IMR-90 (cell line): ENCODE measurements around the gene PLA2G2A. TPM values are rescaled to one million over a fixed set of nuclear protein-coding genes. Genes with fewer than 3 reads are reported as not detected.

Experiments
- ATAC-seq: fragments of 200-7000 bp; cut with Tn5 transposase; 2 replicates; pipeline ENCODE4 v1.9.1; 2020; ENCODE audit warnings: low read depth, mild to moderate bottlenecking, moderate library complexity
- BruUV-seq: library from RNA; stranded (reverse); fragments of 400-500 nt; replicated peaks from 2 replicates; lab custom pipeline; 2021; lab: Mats Ljungman, UMichigan
- CTCF ChIA-PET: fragments of 300-600 bp; formaldehyde crosslinking; extraction: SDS; loops from one replicate; lab custom pipeline; 2021; ENCODE audit warnings: antibody characterized with exemption; lab: Yijun Ruan, JAX
- POLR2A ChIA-PET: fragments of 300-600 bp; sonication (Branson Sonifier 250); formaldehyde crosslinking; loops from one replicate; lab custom pipeline; 2022; ENCODE audit warnings: antibody characterized with exemption; ENCODE audit not compliant: unreplicated experiment; lab: Charles Lee
- DNase-seq: peaks from one replicate; pipeline ENCODE4 v3.0.0; 2013
- H2AFZ ChIP-seq: replicated peaks from 2 replicates; pipeline ENCODE3; 2013; ENCODE audit warnings: low read length, mild to moderate bottlenecking; ENCODE audit not compliant: poor library complexity
- H2AK5ac ChIP-seq: 2 replicates; pipeline ENCODE4 v1.6.1; 2013; ENCODE audit warnings: low read depth, low read length, inconsistent platforms
- H2AK9ac ChIP-seq: replicated peaks from 2 replicates; pipeline ENCODE3; 2013; ENCODE audit warnings: mild to moderate bottlenecking, low read depth, low read length, moderate library complexity; ENCODE audit not compliant: poor library complexity
- H2BK120ac ChIP-seq: 2 replicates; pipeline ENCODE4 v1.6.1; 2013; ENCODE audit warnings: low read depth, low read length, inconsistent platforms
- H2BK15ac ChIP-seq: 3 replicates; pipeline ENCODE4 v1.6.1; 2013; ENCODE audit warnings: low read depth, low read length, inconsistent platforms
- H2BK20ac ChIP-seq: 2 replicates; pipeline ENCODE4 v1.6.1; 2013; ENCODE audit warnings: low read depth, mild to moderate bottlenecking, inconsistent platforms, low read length, moderate library complexity
- H2BK5ac ChIP-seq: 2 replicates; pipeline ENCODE4 v1.6.1; 2013; ENCODE audit warnings: mild to moderate bottlenecking, low read depth, low read length, inconsistent platforms; ENCODE audit not compliant: poor library complexity, severe bottlenecking
- H3K14ac ChIP-seq: replicated peaks from 2 replicates; pipeline ENCODE4 v1.6.1; 2013; ENCODE audit warnings: low read depth, low read length, inconsistent platforms
- H3K18ac ChIP-seq: 2 replicates; pipeline ENCODE4 v1.6.1; 2013; ENCODE audit warnings: low read depth, low read length, control low read depth
- H3K23ac ChIP-seq: 2 replicates; pipeline ENCODE4 v1.6.1; 2013; ENCODE audit warnings: low read depth, low read length, inconsistent platforms
- H3K27ac ChIP-seq: 2 replicates; pipeline ENCODE4 v1.5.1; 2013; ENCODE audit warnings: mild to moderate bottlenecking, control low read depth, low read length; ENCODE audit not compliant: insufficient read depth
- H3K27me3 ChIP-seq: 2 replicates; pipeline ENCODE4 v1.6.1; 2013; ENCODE audit warnings: low read length; ENCODE audit not compliant: control insufficient read depth, insufficient read depth
- H3K36me3 ChIP-seq: 2 replicates; pipeline ENCODE4 v1.6.1; 2013; ENCODE audit warnings: low read length, mixed read lengths; ENCODE audit not compliant: control insufficient read depth, insufficient read depth
- H3K4ac ChIP-seq: 2 replicates; pipeline ENCODE4 v1.6.1; 2013; ENCODE audit warnings: low read depth, low read length, inconsistent platforms
- H3K4me1 ChIP-seq: 2 replicates; pipeline ENCODE4 v1.6.1; 2013; ENCODE audit warnings: low read length, mixed read lengths; ENCODE audit not compliant: control insufficient read depth, insufficient read depth
- H3K4me2 ChIP-seq: 2 replicates; pipeline ENCODE4 v1.6.1; 2013; ENCODE audit warnings: low read depth, mild to moderate bottlenecking, control low read depth, low read length, moderate library complexity
- H3K4me3 ChIP-seq: 2 replicates; pipeline ENCODE4 v1.5.1; 2013; ENCODE audit warnings: low read depth, mild to moderate bottlenecking, control low read depth, low read length, moderate library complexity; ENCODE audit not compliant: insufficient read depth
- H3K56ac ChIP-seq: 2 replicates; pipeline ENCODE4 v1.6.1; 2013; ENCODE audit warnings: low read length, inconsistent platforms; ENCODE audit not compliant: insufficient read depth; ENCODE audit errors: extremely low read depth
- H3K79me1 ChIP-seq, 2 experiments: 2 replicates each; pipeline ENCODE4 v1.6.1; 2013; ENCODE audit warnings: low read length in 2 of 2, inconsistent platforms in 1 of 2, low read depth in 1 of 2
- H3K9ac ChIP-seq: 2 replicates; pipeline ENCODE4 v1.6.1; 2013; ENCODE audit warnings: low read depth, low read length, control low read depth
- H3K9me1 ChIP-seq: 2 replicates; pipeline ENCODE4 v1.6.1; 2013; ENCODE audit warnings: low read length, inconsistent platforms; ENCODE audit not compliant: insufficient read depth
- H3K9me3 ChIP-seq: 2 replicates; pipeline ENCODE4 v1.6.1; 2013; ENCODE audit warnings: low read length; ENCODE audit not compliant: control insufficient read depth, insufficient read depth
- H4K20me1 ChIP-seq: 2 replicates; pipeline ENCODE4 v1.6.1; 2013; ENCODE audit warnings: low read length, inconsistent platforms; ENCODE audit not compliant: insufficient read depth
- H4K5ac ChIP-seq: 2 replicates; pipeline ENCODE4 v1.6.1; 2013; ENCODE audit warnings: mild to moderate bottlenecking, low read depth, low read length, control low read depth
- H4K8ac ChIP-seq, 2 experiments: 2 replicates each; pipeline ENCODE4 v1.6.1; 2013; ENCODE audit warnings: low read depth in 2 of 2, low read length in 2 of 2, control low read depth in 1 of 2, inconsistent platforms in 1 of 2
- H4K91ac ChIP-seq: 2 replicates; pipeline ENCODE4 v1.6.1; 2013; ENCODE audit warnings: low read depth, low read length, inconsistent platforms; ENCODE audit not compliant: insufficient read depth
- CEBPB ChIP-seq: IDR thresholded peaks from 2 replicates; pipeline ENCODE4 v1.6.1; 2012; ENCODE audit warnings: low read depth, low read length, improper control_type of control experiment
- CHD1 ChIP-seq: IDR thresholded peaks from 2 replicates; pipeline ENCODE4 v1.6.1; 2012; ENCODE audit warnings: low read depth, low read length, improper control_type of control experiment
- FOS ChIP-seq: fragments of 150-350 bp; IDR thresholded peaks from 2 replicates; pipeline ENCODE4 v1.6.1; 2016; ENCODE audit warnings: low read depth, low read length
- MAFK ChIP-seq: IDR thresholded peaks from 2 replicates; pipeline ENCODE4 v1.6.1; 2012; ENCODE audit warnings: low read depth, low read length, improper control_type of control experiment
- MAZ ChIP-seq: IDR thresholded peaks from 2 replicates; pipeline ENCODE4 v1.6.1; 2012; ENCODE audit warnings: low read depth, mild to moderate bottlenecking, low read length, improper control_type of control experiment, moderate library complexity, borderline replicate concordance
- MXI1 ChIP-seq: IDR thresholded peaks from 2 replicates; pipeline ENCODE4 v1.6.1; 2012; ENCODE audit warnings: low read depth, mild to moderate bottlenecking, low read length, moderate library complexity, borderline replicate concordance
- NFE2L2 ChIP-seq: fragments of 150-350 bp; IDR thresholded peaks from 2 replicates; pipeline ENCODE4 v1.6.1; 2016; ENCODE audit warnings: low read depth, mild to moderate bottlenecking, low read length
- POLR2A ChIP-seq: IDR thresholded peaks from 2 replicates; pipeline ENCODE4 v1.6.1; 2012; ENCODE audit warnings: mild to moderate bottlenecking, low read depth, low read length
- RAD21 ChIP-seq: IDR thresholded peaks from 2 replicates; pipeline ENCODE4 v1.6.1; 2012; ENCODE audit warnings: low read length, improper control_type of control experiment
- SMC3 ChIP-seq: fragments of 150-350 bp; IDR thresholded peaks from 2 replicates; pipeline ENCODE4 v1.6.1; 2016; ENCODE audit warnings: low read depth, mild to moderate bottlenecking, antibody characterized with exemption, low read length, moderate library complexity
- WGBS, 2 experiments: methylation state at CpG; one replicate each; pipeline versions ENCODE4 v1.1.5 to v1.1.7; 2013; ENCODE audit warnings: missing lambda C conversion rate in 2 of 2; ENCODE audit not compliant: insufficient read length in 1 of 2; ENCODE audit errors: extremely low coverage in 2 of 2; 5-methylcytosine and 5-hydroxymethylcytosine counted together
- dilution Hi-C: fragments of 300-500 bp; cut with HindIII; formaldehyde crosslinking; loops from one replicate; pipeline ENCODE4 v1.14.3; 2018; ENCODE audit warnings: low sequenced_read_pairs; ENCODE audit not compliant: unreplicated experiment
- in situ Hi-C: fragments of 300-500 bp; cut with MboI; formaldehyde crosslinking; loops from 3 replicates; pipeline ENCODE4 v1.14.3; 2019; ENCODE audit warnings: low sequenced_read_pairs, inconsistent platforms, mixed read lengths
- intact Hi-C: fragments of 100-400 bp; cut with micrococcal nuclease; formaldehyde crosslinking; loops from 2 replicates; pipeline ENCODE4 v1.10.0; 2022
- polyA plus RNA-seq, 3 experiments: library from polyadenylated mRNA; depleted of rRNA; stranded (reverse); fragments of >200 nt; gene quantifications; 2 replicates each; pipeline ENCODE4 v1.2.3, GENCODE V29; 2012; ENCODE audit warnings: low replicate concordance in 1 of 3
- total RNA-seq: library from RNA; depleted of rRNA; stranded (reverse); fragments of >200 nt; gene quantifications from 2 replicates; pipeline ENCODE4 v1.2.3, GENCODE V29; 2012
- TF ChIP-seq, protein P1 (sequence below): conservative IDR thresholded peaks from 2 replicates; pipeline ENCODE4 v1.5.1; 2012; ENCODE audit warnings: mild to moderate bottlenecking, low read depth, low read length, improper control_type of control experiment
- TF ChIP-seq, protein P2 (sequence below): fragments of 150-350 bp; IDR thresholded peaks from 2 replicates; pipeline ENCODE4 v1.6.1; 2017; ENCODE audit warnings: mild to moderate bottlenecking, antibody characterized with exemption, low read length, low read depth

The PLA2G2A gene
- total and polyA plus RNA-seq, 2 of the 4 experiments (the other 2 are of a cell fraction) = not detected

DNA sequence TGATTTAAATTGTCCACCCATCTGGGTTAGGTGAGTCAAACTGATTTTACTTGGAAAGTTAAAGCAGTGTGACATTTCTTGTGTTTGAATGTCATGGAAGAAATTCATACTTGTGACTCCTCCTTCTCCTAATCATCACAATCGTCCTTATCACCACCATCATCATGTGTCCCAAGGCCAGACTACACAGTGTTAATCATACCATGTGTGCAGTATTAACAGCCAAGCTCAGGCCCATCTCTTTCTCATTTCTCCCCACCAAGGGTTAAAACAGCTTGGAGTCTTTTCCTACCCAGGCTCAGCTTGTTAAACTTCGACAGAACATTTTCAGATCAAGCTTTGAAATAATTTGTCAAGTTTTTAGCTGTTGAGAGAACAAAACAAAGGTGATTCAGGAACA, 33.5 kb downstream of the PLA2G2A start:
- DNase-seq (no peak), ATAC-seq (no peak)
- Histone ChIP-seq H3K9ac (no peak overlapping the region), H3K9me3 (no peaks in the 10 kb centered on the region), H4K8ac (no peak overlapping the region), H2BK20ac (no peak overlapping the region), H2BK5ac (no peak overlapping the region), H3K4me3 (no peak overlapping the region), H3K18ac (no peak overlapping the region), H3K56ac (no peak overlapping the region), H3K14ac (no peak overlapping the region), H3K4ac (no peak overlapping the region), H2AFZ (no peak overlapping the region), H2BK120ac (no peak overlapping the region), H3K23ac (no peak overlapping the region), H2BK15ac (no peak overlapping the region), H3K4me2 (no peak overlapping the region), H3K4me1 (no peaks in the 10 kb centered on the region), H3K79me1 (no peaks in the 10 kb centered on the region), H4K5ac (no peak overlapping the region), H2AK9ac (no peak overlapping the region), H3K36me3 (no peaks in the 10 kb centered on the region), H2AK5ac (no peak overlapping the region), H3K27ac (no peak overlapping the region), H3K9me1 (no peaks in the 10 kb centered on the region), H4K91ac (no peak overlapping the region), H4K20me1 (no peaks in the 10 kb centered on the region), H3K27me3 (peaks cover 10% of the 10 kb centered on the region)
- BruUV-seq = no TSS peak
- no CpG with 5 or more reads among the region's 2 CpGs for WGBS, 2 experiments
- dilution Hi-C loops = no loop called here
- CTCF ChIA-PET = no interaction called here
- TF ChIP-seq RAD21 (no peak), POLR2A (no peak), CEBPB (no peak), NFE2L2 (no peak), MAFK (no peak), MAZ (no peak), MXI1 (no peak), SMC3 (no peak), FOS (no peak), CHD1 (no peak)
- TF ChIP-seq, protein P1, sequence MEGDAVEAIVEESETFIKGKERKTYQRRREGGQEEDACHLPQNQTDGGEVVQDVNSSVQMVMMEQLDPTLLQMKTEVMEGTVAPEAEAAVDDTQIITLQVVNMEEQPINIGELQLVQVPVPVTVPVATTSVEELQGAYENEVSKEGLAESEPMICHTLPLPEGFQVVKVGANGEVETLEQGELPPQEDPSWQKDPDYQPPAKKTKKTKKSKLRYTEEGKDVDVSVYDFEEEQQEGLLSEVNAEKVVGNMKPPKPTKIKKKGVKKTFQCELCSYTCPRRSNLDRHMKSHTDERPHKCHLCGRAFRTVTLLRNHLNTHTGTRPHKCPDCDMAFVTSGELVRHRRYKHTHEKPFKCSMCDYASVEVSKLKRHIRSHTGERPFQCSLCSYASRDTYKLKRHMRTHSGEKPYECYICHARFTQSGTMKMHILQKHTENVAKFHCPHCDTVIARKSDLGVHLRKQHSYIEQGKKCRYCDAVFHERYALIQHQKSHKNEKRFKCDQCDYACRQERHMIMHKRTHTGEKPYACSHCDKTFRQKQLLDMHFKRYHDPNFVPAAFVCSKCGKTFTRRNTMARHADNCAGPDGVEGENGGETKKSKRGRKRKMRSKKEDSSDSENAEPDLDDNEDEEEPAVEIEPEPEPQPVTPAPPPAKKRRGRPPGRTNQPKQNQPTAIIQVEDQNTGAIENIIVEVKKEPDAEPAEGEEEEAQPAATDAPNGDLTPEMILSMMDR = no peak
- TF ChIP-seq, protein P2, sequence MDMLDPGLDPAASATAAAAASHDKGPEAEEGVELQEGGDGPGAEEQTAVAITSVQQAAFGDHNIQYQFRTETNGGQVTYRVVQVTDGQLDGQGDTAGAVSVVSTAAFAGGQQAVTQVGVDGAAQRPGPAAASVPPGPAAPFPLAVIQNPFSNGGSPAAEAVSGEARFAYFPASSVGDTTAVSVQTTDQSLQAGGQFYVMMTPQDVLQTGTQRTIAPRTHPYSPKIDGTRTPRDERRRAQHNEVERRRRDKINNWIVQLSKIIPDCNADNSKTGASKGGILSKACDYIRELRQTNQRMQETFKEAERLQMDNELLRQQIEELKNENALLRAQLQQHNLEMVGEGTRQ = no peak
- intact Hi-C loops = no loop called here
- in situ Hi-C loops = no loop called here
- POLR2A ChIA-PET = no interaction called here
